ENCODE results near the gene GCDH.

GCDH gene

DNA sequence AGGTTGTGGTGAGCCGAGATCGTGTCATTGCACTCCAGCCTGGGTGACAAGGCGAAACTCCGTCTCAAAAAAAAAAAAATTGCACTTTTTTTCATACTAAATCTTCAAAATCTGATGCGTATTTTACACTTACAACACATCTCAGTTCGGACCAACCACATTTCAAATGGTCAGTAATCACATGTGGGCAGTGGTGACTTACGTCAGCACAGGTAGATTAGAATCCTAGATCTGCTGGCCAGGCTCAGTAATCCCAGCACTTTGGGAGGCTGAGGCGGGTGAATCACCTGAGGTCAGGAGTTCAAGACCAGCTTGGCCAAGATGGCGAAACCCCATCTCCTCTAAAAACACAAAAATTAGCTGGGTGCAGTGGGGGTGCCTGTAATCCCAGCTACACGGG, 44.1 kb downstream of the GCDH start:
- no peaks in the 10 kb centered on the region for H3K9me3 ChIP-seq (ENCODE audit: control insufficient read depth, insufficient read depth, low read length)
- H3K79me2 ChIP-seq (ENCODE audit: control insufficient read depth, low read length), result peaks cover 58% of the 10 kb centered on the region
- no peaks in the 10 kb centered on the region for H3K27me3 ChIP-seq (ENCODE audit: control insufficient read depth, low read length)
- no peak overlapping the region for H3K4me3 ChIP-seq (ENCODE audit: low read length)
- TF ChIP-seq, protein P1, sequence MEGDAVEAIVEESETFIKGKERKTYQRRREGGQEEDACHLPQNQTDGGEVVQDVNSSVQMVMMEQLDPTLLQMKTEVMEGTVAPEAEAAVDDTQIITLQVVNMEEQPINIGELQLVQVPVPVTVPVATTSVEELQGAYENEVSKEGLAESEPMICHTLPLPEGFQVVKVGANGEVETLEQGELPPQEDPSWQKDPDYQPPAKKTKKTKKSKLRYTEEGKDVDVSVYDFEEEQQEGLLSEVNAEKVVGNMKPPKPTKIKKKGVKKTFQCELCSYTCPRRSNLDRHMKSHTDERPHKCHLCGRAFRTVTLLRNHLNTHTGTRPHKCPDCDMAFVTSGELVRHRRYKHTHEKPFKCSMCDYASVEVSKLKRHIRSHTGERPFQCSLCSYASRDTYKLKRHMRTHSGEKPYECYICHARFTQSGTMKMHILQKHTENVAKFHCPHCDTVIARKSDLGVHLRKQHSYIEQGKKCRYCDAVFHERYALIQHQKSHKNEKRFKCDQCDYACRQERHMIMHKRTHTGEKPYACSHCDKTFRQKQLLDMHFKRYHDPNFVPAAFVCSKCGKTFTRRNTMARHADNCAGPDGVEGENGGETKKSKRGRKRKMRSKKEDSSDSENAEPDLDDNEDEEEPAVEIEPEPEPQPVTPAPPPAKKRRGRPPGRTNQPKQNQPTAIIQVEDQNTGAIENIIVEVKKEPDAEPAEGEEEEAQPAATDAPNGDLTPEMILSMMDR (IDR thresholded peaks at IDR 0.05; ENCODE audit: low read depth, low read length, poor library complexity, severe bottlenecking), result no peak
- no peaks in the 10 kb centered on the region for H3K9me2 ChIP-seq (replicated peaks; ENCODE audit: control insufficient read depth, low read length)
- H3K4me1 ChIP-seq (ENCODE audit: control insufficient read depth, low read length), result peaks cover 50% of the 10 kb centered on the region
- H3F3A ChIP-seq (ENCODE audit: control insufficient read depth, insufficient read depth), result peaks cover 28% of the 10 kb centered on the region
- peaks cover 44% of the 10 kb centered on the region for H3K36me3 ChIP-seq (ENCODE audit: control insufficient read depth, low read length)
- H3K4me2 ChIP-seq (ENCODE audit: low read length), result no peak overlapping the region
- H3K27ac ChIP-seq (ENCODE audit: low read depth, low read length), result no peak overlapping the region
- peaks cover 15% of the 10 kb centered on the region for H4K20me1 ChIP-seq (ENCODE audit: control insufficient read depth, insufficient read depth, low read depth, low read length)

DNA sequence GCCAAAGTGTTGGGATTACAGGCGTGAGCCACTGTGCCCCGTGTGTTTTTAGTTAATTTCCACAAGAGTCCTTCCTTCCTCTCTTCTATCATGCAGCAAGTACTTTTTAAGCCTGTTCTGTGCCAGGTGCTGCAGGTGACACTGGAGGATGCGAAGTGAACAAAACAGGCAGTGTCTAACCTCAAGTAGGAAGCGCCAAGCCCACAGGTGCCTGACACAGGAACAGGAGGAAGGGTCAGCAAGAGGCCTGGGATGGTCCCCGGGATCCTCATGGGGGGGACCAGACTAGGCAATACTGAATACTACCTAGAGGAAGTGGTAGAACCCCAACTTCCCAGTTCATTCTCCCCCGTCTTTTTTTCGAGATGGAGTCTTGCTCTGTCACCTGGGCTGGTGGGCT, 45.6 kb downstream of the GCDH start:
- Histone ChIP-seq H3K79me2 (ENCODE audit: control insufficient read depth, low read length) (peaks cover 57% of the 10 kb centered on the region), H3K9me2 (replicated peaks; ENCODE audit: control insufficient read depth, low read length) (no peaks in the 10 kb centered on the region), H3K4me3 (ENCODE audit: low read length) (peak overlapping the region; percentile 48), H3F3A (ENCODE audit: control insufficient read depth, insufficient read depth) (peaks cover 43% of the 10 kb centered on the region), H3K27ac (ENCODE audit: low read depth, low read length) (peak overlapping the region; percentile 95), H3K36me3 (ENCODE audit: control insufficient read depth, low read length) (peaks cover 46% of the 10 kb centered on the region), H3K4me1 (ENCODE audit: control insufficient read depth, low read length) (peaks cover 63% of the 10 kb centered on the region), H3K9me3 (ENCODE audit: control insufficient read depth, insufficient read depth, low read length) (no peaks in the 10 kb centered on the region), H3K27me3 (ENCODE audit: control insufficient read depth, low read length) (no peaks in the 10 kb centered on the region), H3K4me2 (ENCODE audit: low read length) (peak overlapping the region; percentile 88), H4K20me1 (ENCODE audit: control insufficient read depth, insufficient read depth, low read depth, low read length) (peaks cover 22% of the 10 kb centered on the region)
- no peak for TF ChIP-seq EZH2phosphoT487 (IDR thresholded peaks at IDR 0.05; ENCODE audit: borderline replicate concordance, low read length)
- TF ChIP-seq, protein P1 (IDR thresholded peaks at IDR 0.05; ENCODE audit: low read depth, low read length, poor library complexity, severe bottlenecking), result no peak

DNA sequence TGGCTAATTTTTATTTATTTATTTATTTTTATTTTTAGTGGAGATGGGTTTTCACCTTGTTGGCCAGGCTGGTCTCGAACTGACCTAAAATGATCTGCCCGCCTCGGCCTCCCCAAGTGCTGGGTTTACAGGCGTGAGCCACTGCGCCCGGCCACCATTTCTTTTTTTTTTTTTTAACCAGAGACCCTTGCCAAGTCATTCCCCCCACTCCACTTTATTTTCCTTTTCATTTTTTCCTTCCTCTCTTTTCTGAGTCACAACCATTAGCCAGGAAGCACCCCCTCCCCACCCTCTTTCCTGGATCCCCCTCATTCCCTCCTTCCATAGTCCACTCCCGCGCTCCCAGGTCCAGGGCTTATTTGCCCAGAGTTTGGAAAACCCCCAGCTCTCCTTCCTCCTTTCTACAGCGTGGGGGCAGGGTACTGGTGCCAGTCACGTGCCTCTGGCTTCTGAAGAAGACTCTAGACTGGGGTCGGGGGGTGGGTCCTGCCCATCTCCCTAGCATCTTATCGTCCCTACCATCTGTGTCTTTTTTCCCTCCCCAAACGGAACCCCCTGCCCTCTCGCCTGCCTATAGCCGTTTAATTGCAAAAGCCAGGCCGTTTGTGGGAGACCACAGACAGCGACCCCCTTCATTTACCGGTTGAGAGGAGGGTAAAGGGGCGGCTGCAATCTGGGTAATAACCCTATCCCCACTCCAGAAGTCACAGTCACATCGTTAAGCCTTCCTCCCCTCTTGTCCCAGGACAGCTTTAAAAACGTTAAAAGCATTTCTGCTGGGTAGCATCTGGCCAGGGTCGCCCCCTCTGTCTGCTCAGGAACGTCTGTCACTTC, 46.4 kb downstream of the GCDH start:
- H3K4me1 ChIP-seq (ENCODE audit: control insufficient read depth, low read length), result peaks cover 63% of the 10 kb centered on the region
- peaks cover 49% of the 10 kb centered on the region for H3F3A ChIP-seq (ENCODE audit: control insufficient read depth, insufficient read depth)
- H3K27ac ChIP-seq (ENCODE audit: low read depth, low read length), result peak overlapping the region; percentile 95
- TF ChIP-seq, protein P1 (IDR thresholded peaks at IDR 0.05; ENCODE audit: low read depth, low read length, poor library complexity, severe bottlenecking), result peak; percentile 37
- TF ChIP-seq EZH2phosphoT487 (IDR thresholded peaks at IDR 0.05; ENCODE audit: borderline replicate concordance, low read length), result no peak
- H3K9me3 ChIP-seq (ENCODE audit: control insufficient read depth, insufficient read depth, low read length), result no peaks in the 10 kb centered on the region
- peaks cover 54% of the 10 kb centered on the region for H3K79me2 ChIP-seq (ENCODE audit: control insufficient read depth, low read length)
- peak overlapping the region; percentile 86 for H3K4me3 ChIP-seq (ENCODE audit: low read length)
- no peaks in the 10 kb centered on the region for H3K9me2 ChIP-seq (replicated peaks; ENCODE audit: control insufficient read depth, low read length)
- H3K36me3 ChIP-seq (ENCODE audit: control insufficient read depth, low read length), result peaks cover 50% of the 10 kb centered on the region
- peak overlapping the region; percentile 88 for H3K4me2 ChIP-seq (ENCODE audit: low read length)
- peaks cover 22% of the 10 kb centered on the region for H4K20me1 ChIP-seq (ENCODE audit: control insufficient read depth, insufficient read depth, low read depth, low read length)
- no peaks in the 10 kb centered on the region for H3K27me3 ChIP-seq (ENCODE audit: control insufficient read depth, low read length)
